ENCODE measurements around the gene FXYD3.

- TF ChIP-seq CTCF (IDR thresholded peaks at IDR 0.05) (no peak), POLR2A (IDR thresholded peaks at IDR 0.05) (no peak), EP300 (IDR thresholded peaks at IDR 0.05) (no peak), POLR2AphosphoS5 (IDR thresholded peaks at IDR 0.05) (no peak)
Measured at GRCh38 chr19:35167251-35168119, 51.9 kb downstream of the FXYD3 start.
